GM19324 (cell line): ENCODE measurements around the gene FHIT.
A peak's percentile ranks its signal among the peaks of the same experiment; 100 is the strongest.

Experiments used
- ATAC-seq: cut with Tn5 transposase; IDR thresholded peaks from one replicate; pipeline ENCODE4 v1.9.1; 2021; ENCODE audit warnings: mild to moderate bottlenecking, moderate library complexity; ENCODE audit not compliant: unreplicated experiment, low FRiP score

Gene FHIT

DNA sequence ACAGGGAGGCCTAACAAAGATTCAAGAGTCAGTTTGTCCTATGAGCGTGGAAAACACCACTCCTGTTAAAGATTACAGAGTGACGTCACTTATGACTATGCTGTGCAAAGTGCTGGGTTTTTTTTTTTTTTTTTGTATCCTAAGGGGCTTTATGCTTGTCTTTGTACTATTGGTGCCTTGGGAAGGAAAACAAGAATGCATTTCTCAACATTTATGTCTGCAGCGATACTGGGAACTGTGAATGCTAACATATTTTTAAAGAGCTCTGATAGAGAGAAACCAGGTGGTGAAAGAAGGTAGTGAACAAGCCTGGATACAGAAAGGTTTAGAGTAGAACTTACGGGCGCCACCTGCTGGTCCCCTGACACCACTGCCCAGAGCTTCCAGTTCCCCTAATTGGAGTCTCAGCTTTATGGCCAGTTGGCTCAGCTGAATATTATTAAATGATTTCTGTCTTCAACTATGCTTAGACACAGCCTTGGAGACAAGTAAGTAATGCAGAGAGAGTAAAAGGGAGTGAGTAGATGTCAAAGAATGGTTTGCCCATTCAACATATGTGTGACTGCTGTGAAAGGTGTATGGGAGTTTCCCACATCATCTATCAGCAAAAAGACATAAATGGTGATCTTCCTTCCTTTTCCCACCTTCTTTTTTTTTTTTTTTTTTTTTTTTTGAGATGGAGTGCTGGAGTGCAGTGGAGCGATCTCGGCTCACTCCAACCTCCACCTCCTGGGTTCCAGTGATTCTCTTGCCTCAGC is 1393.5 kb downstream of the FHIT start:
- peak; percentile 78 for ATAC-seq

DNA sequence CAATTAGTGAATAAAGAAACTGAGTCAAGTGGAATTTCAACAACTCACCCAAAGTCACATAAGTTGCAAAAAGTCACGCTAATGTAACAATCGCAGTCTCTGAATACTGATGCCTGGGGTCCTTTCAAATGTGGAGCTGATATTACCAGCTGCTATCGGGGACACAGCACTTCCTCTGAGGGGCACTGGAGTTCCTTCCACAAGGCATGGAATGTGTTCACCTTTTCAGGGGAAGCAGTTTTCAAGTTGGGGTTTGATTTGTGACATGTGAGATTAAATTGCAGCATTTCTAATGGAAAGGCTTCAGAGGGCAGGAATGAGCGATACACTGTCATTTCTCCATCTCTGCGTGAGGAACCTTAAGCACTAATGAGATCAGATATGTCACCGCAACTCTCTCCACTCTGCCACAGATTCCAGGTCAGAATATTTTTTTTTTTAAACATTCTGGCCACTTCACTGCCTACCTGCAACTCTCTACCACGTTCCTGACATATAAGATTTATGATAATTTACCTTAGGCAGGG is 1394.3 kb downstream of the FHIT start:
- ATAC-seq, result no peak

DNA sequence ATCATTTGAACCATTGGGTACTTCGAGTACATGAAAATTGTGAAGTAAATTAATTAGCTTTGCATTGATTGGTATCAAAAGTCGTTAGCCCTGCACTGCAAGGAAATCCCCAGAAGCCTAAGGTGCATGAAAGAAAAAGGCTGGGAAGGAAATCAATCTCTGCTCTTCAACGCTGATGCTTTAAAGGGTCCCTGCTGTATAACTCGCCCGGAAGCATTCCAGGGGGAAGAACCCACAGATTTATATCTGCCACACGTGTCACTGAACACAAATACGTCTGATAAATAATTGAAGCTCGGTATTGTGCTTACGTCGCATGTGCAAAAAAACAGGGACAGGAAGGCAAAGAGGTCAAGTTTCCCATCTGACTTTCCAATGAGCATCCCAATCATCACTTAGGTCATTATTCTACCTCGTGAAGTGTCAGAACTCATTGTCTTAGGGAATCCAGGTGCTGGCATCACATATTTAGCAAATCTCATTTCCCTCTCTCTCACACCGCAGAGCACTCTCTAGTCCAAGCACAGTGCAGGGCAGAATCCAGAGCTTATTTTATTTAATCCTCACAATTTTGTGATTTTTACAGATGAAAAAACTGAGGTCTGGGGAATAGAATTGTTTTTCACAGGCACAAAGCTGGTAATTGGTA is 1397.1 kb downstream of the FHIT start:
- no peak for ATAC-seq

DNA sequence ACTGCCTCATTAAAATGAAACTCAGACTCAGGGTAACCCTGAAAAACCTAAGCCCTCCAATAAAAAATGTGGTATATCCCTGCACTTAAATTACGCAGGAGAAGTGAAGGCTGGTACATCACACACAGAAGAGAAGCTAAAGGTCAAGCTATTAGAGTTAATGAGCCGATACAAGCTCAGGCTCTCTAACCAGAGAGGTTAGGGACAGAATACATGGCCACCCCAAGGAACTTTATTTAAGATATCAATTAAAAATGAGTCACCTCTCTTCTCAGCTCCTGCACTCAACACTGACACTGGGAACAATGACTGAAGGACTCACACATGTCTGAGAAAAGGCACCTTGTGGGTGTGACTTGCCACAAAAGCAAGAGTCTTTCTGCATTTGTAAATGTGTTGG is 1400.8 kb downstream of the FHIT start:
- ATAC-seq, result no peak

DNA sequence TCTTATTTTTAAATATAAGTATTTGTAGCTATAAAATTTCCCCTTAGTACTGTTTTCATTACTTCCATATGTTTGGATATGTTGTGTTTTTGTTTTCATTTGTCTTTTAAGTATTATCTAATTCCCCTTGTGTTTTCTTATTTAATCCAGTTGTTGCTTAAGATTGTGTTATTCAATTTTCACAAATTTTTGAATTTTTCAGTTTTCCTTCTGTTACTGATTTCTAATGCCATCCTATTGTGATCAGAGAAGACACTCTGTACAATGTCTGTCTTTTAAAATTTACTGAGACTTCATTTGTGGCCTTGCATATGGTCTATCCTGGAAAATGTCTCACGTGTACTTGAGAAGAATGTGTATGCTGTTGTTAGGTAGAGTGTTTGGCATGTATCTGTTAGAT is 1405.9 kb downstream of the FHIT start:
- no peak for ATAC-seq

DNA sequence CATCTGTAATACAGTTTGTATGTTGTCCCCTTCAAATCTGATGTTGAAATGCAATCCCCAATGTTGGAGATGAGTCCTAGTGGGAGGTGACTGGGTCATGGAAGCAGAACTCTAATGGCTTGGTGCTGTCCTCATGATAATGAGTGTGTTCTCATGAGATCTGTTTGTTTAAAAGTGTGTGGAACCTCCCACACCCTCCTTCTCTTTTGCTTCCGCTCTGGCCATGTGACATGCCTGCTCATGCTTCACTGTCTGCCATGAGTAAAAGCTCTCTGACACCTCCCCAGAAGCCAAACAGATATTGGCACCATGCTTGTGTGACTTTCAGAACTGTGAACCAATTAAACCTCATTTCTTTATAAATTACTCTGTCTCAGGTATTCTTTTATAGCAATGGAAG is 1407.4 kb downstream of the FHIT start:
- ATAC-seq, result no peak

DNA sequence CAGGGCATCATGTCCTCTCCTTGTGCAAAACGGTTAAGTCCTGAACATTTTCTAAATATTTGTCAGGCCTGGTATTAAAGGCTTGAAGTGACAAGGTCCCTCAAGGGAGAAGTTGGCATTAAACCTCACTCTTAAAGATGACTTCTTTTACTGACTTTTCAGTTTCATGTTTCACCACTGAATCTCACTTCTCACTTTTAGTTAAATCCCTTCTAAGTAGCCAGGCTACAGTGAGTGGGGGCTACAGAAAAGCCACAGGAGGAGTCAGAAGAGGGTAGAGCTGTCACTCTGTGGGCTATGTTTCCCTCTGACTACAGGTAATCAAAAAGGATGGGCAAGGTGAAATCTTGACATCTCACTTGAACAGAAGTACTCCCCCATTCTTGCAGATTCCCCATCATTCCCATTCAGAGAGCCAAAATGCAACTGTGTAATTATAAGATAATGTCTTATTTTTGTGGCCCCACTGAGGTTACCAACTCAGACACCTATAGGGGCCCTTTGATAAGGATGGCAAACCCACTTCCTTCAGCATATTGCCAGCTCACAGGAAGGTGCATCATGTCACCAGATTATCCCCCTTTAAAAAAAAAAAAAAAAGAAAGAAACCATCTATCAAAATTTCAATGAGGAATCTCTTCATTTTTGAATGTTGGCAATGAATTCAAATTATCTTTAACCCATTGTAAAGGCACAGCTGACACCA is 1411.3 kb downstream of the FHIT start:
- ATAC-seq, result peak; percentile 96

DNA sequence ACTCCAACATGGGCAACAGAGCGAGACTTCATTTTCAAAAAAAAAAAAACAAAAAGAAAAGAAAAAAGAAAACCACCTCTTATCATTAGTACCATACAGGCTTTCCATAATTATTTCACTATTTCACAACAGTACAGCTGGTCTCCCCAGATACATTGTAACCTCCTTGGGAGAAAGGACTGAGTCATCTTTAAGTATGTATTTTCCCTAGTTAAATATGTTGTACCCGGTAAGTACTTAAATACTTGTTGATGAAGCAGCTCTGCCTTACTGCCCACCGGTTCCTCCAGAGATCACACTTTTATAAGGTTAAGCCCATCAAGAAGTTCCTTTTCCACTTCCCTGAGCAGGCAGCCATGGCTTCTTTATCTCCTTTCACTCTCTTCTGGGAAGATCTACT is 1412.0 kb downstream of the FHIT start:
- no peak for ATAC-seq

DNA sequence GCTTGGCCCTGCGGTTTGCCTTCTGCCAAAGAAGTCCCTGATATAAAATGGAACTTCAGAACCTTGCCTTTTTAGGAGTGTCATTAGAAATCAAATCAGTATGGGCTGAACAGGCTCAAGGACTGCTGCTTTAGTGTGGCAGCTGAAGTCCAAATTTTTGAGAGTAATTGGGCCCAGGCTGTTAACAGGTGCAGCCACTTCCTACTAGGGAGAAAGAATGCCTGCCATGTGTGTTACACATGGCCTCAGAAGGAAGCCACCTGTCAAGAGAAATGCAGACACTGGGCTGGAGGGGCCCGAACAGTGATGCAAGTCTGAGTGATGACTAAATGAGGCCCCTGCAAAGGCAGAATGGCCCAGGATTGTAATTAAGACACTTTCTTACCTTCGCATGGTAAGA is 1414.7 kb downstream of the FHIT start:
- ATAC-seq, result no peak

DNA sequence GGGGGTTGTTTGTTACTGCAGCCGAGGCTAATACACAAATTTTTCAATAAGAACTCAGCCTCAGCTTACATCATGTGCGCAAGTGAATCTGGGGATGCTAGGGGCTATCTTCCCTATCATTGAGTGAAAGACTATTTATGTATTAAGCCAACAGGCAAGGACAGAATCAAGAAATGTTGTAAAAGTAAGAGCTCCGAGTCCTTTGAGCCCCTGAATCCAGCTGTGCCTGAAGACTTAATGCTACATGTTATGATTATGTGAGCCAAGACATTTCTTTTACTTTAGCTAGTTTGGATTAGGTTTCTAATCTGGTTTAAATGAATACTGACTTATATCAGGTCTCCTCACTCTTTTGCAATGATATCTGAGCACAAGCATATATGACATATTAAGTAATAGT is 1418.5 kb downstream of the FHIT start:
- no peak for ATAC-seq

DNA sequence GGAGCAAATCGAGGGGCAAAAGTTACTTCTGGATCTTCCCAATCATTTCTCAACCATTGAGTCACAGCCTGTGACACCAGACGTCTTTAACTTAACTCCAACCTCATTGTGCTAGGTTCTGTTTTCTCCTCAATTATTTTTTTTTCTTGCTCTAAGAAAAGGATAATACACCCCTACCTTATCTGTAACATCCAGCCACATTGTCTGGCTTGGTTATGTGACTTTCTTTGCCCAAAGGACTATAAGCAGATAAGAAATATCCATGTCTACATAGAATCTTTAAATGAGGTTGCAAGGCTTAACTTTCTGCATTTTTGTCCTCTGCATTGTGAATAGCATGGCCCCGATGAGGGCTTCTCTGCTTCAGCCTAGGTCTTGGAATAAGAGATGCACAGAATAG is 1419.0 kb downstream of the FHIT start:
- no peak for ATAC-seq

DNA sequence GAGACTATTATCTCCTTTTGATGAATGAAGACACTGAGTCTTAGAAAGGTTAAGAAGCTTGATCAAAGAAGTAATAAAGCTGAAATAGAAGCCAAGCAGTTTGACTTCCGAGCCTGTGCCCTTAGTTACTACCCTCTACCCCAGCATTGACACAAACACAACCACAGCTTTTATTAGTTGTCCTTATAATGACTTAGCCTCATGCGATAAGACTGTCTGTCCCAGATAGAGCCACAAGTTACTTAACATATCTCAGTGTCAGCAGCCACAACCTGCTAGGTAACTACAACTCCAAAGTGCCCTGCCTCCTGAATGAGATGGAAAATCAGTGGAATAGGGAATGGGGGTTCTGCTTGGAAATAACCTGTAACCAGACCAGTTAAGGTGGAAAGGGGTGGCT is 1419.9 kb downstream of the FHIT start:
- no peak for ATAC-seq

DNA sequence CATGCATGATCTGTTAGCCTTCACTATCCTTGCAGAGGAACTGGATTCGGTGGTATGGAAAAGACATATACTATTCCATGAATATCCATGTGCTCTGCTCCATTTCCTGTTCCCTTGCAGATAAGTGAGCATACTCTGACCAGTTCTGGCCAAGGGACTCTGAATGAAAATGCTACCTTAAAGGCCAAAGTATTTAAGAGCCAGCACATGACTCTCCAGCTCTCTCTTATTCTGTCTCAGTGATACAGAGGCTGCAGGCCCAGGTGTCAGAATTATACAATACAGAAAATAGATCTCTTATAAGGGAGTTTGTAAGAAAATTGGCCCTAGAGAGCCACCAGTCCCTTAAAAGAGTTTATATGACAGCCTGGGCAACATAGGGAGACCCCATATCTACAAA is 1421.7 kb downstream of the FHIT start:
- no peak for ATAC-seq

DNA sequence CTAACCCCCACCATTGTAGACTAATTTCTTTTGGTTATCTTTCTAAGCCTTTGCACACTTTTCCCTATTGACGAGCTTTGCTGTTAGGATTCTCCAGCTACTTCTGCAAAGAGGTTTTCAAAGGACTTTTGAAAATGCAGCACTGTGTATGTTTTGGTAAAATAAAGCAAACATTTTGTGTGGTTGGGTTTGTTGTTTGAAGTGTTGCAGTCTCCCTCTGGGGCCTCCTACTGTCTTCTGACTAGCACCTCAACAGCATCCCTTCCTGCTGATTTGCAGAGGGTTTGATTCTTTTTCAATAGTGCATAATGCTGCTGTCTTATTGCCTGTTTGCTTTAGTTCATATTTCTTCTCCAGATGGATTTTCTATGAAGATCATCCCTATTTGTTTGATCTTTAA is 1426.4 kb downstream of the FHIT start:
- ATAC-seq, result no peak

DNA sequence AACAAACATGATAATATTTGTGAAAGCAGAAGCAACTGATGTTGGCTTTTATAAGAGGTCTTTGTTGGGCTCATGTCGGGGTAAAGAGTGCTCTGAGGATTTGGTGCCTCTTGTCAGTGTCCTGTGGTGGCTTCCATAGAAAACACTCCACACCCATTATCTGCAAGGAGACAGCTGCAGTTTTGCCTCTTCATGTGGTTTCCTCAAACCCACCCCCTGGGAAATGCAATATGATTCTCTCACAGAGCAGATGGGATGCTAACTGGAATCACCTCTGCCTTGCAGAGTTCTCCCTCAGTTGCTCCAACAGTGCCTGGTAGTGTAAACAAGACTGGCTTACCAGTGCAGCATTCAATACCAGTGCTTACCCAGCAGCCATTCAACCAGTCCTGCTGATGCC is 1430.0 kb downstream of the FHIT start:
- ATAC-seq, result no peak

DNA sequence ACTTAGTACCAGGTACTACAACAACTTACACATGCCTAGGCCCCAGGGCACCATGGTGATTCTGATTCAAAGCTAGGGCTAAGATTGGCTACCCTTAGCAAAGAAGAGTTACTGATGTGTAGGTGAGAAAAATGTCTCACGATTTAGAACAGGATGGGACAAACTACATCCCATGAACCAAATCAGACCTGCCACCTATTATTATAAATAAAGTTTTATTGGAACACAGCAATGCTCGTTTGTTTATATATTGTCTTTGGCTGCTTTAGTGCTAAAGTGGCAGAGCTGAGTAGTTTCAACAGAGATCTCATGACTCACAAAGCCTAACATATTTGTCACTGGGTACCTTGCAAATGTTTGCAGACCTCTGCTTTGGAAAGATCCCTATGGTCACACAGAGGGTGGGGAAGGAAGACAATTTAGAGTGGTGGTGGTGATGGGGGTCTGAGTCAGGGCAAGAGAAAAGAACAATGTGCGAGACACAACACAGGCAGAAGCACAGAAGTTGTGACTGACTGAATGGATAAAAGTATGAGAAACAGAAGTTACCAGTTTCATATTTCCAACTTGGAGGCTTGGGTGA is 1430.8 kb downstream of the FHIT start:
- no peak for ATAC-seq

DNA sequence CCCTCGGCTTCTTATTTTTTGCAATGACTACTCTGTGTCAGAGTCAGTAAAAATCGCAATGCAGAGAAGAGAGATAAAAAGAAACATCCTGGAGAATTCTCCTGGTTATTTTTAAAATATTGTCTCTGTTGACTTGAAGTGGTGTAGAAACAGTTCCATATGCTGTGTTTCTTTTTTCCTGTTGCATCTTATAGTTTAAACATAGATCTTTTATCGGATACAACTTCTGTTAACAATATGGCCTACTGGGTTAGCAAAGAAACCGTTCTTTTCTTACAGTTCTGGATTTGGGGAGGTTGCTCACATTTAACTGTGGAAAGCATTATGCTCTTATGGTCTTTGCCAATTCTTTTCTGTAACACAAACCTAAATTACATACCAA is 1432.3 kb downstream of the FHIT start:
- ATAC-seq, result no peak

DNA sequence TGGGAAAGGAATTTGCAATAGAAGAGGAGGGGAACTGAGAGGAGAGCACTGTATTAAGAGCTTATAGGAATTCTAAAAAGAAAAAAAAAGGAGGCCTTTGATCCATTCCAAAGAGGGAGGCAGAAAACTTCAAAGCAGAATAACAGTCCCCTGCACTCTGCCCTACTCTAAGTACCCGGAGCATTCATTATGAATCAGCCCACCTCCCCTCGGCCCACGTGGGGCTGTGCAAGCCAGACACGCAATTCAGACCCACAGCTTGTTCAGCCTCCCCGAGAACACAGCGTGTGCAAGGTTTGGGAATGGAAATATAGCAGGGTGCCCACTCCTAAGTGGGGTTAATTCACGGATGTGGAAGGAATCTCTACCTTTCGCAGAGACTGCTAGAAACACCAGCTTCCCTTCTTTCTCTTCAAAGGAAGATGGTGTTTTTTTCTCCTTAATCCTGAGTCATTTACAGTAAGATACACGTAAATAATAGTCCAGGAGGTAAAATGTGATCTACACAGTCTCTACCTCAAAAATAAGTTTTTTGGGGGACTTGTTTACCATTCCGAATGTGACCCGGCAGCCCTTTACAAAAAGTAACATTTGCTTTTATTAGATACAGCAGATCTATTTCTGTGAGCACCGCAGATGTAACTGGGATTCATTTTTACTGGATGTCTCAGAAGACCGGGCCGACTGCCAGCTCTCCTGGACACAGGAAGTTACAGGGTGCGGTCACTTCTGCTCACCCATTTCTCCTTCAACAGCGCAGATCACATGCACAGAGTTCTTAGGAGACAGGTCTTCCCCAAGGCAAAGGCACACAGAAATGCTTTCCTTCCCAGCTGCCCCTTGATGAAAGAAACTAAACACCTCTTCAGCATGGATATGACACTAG is 1433.0 kb downstream of the FHIT start:
- no peak for ATAC-seq

DNA sequence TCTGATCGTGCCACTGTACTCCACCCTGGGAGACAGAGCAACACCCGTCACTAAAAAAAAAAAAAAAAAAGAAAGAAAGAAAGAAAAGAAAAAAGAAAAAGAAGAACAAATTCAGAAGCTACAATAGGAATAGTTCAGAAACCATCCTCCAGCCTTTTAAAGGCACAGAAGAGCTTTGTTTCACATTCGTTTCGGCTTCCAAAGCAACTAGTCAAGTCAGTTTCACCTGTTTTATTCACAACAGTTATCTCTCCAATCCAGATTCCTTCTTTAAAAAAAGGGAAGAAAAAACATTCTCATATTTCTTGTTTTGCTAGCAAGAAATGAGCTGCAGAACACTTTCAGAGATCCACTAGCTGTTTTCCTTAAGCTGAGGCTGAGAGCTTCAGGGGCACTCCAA is 1433.7 kb downstream of the FHIT start:
- no peak for ATAC-seq

DNA sequence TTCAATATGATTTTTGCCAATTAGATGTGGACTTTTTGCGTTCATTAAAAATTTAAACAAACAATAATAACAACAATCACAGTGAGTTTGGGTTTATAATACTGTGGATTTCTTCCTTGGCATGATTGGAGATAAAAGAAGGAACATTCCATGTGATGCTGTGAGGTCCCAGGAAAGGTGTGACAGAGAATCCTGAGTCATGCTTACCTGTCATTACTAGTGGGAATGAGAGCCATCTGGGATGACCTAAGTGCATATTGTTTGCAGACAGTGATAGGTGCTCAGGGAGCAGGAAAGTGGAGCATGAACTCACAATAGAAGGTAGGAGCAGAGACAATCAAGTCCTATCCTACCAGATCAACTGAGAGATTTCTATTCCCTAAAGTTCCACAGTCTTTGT is 1434.9 kb downstream of the FHIT start:
- no peak for ATAC-seq
